Peyer's patch (tissue), 4 donors: ENCODE results near the gene KDM2B.

Source experiments
- CTCF ChIP-seq, 6 experiments: fragments of 450-650 bp in 4 of 6; fragments of 200-600 bp in 2 of 6; sonication (generic) in 1 of 6; IDR thresholded peaks; one replicate each; pipeline ENCODE4 v1.5.1; 2017 to 2019; ENCODE audit warnings: antibody characterized with exemption in 6 of 6, mild to moderate bottlenecking in 3 of 6, moderate library complexity in 1 of 6
- POLR2A ChIP-seq, 2 donors: fragments of 450-650 bp; IDR thresholded peaks; one replicate each; pipeline ENCODE4 v1.5.1; 2017; ENCODE audit warnings: antibody characterized with exemption in 2 of 2, mild to moderate bottlenecking in 2 of 2, moderate library complexity in 2 of 2

GRCh38 chr12:121582583-121583333 is 1.9 kb upstream of the KDM2B start:
- TF ChIP-seq CTCF (IDR thresholded peaks at IDR 0.05) (no peak), POLR2A (IDR thresholded peaks at IDR 0.05) (no peak)
